A204.1 (cell line): ENCODE results near the gene TRPV4.

Experiments
- FAIRE-seq: peaks from 2 replicates; lab custom pipeline; 2012; peaks lifted over from hg19 to GRCh38; lab: Jason Lieb, UNC

Gene TRPV4

DNA sequence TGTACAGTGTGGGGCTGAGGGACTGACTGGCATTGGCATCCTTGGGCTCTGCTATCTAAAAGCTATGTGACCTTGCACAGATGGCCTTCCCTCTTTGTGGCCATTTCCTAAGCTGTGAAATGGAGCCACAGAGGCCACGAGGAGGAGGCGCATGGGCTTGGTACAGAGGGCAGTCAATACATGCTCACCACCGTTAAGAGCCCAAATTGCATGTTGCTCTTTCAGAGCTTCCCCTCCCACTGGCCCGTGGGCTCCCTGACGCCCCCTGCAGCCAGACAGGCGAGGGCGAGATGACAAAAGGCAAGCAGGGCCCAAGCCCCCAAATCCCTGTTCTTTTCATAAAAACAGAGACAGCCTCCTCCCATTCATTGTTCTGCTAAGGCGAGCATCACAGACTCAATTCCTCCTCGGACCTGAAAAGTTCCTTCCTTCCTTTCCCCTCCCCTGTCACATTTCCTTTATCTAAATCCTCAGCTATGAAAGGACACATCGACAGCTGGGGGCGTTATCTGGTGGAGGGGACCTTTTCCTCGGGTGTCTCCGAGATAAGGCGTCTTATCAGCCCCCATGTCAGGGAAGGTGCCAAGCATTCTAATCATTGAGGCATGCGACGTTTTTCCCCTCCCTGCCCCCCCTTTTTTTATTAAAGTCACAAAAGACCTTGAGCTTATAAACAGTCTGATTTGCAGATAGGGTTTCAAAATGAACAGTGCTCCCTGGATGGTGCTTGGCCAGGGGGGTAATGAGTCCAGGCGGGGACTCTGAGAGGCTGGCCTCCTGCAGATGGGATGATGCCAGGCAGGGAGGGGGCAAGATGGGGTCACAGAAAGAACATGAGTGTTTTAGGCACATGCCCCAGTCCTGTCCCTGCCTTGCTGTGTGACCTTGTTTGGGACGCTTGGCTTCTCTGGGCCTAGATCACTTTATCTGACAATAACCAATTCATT, 93.2 kb downstream of the TRPV4 start:
- FAIRE-seq, result no peak

DNA sequence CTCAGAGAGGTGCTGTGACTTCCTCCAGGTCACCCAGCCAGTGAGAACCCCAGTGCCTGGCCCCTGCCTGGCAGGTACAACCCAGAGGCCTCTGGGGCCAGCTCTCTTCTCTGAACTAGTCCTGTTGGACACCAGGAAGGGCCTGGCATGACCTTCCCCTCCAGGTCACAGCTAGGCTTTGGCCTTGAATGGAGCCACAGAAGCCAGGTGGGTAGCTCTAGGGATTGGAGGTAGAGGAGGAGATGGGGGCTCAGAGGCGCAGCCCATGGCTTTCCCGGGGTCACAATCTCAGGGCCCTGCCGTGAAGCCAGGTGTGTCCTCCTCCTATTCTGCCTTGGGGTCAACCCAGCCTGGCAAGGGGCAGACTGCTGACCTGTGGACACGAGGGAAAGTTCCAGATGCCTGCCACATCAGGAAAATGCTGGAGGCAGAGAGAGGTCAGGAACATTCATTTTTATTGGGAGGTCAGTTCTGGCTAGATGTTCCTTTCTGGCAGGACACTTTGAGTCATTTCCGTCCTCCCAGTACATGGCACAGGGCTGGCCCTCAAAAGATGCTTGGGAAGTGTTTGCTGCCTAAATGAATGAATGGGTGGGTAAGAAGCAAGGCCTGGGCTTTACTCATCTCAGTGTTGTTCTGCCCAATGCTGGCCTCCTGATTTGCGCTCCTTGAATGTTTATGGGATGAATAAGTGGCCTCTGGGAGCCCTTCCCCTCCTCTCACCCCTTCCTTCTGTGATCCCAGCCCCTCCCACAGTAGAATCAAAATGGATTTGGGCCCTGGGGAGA, 94.1 kb downstream of the TRPV4 start:
- FAIRE-seq, result no peak

DNA sequence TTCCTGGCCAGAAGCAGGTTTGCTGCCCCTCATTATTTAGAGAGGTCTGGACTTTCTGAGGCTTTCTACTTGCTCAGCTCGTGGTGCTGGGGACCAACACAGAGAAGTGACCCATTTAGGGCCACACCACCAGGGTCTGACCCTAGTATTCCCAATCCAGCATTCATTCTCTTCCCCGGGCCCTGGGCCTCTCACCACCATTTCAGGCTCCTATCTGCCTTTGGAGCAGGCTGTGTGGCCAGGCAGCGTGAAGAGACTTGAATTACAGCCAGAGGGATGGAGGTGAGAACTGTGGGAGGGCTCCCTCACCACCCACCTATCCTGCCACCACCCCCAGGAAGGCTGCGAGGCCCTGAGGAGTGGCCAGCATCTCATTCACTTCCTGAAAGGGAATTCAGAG, 95.0 kb downstream of the TRPV4 start:
- no peak for FAIRE-seq

DNA sequence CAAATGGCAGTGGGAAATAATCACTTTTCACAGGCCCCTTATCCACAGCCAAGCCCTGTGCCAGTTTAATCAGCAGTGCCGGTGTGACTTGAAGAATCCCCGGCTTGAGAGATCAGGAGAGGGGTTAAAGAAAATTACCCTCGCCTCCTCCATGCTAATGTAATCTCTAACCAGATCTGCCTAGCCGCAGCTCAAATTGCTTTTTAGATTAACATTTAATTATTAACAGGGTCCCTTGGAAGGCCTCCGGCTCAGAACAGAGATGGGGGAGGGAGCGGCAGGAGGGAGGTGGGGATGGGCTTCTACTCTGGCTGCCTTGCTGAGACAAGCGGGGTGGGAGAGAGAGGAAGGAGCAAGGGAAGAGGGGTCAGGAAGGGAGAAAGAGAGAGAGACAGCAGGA, 95.6 kb downstream of the TRPV4 start:
- no peak for FAIRE-seq

DNA sequence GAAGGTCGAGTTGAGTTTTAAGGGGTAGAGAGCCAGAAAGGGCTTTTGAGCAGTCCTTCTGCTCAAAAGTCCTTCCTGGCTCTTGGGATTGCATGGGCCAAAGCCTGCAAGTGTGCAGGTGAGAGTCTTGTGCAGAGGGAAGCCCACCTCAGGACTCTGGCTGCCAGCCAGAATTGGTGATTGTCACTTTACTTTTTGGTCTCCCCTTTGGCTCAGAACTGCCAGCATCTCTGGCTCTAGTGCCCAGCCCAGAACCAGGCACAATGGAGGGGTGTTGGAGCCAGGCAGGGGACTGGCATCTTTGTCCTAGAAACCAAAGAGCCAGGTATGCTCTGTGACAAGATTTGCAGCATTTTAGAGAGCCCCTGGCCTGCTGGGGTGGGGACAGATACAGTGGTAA, 96.1 kb downstream of the TRPV4 start:
- FAIRE-seq, result no peak

DNA sequence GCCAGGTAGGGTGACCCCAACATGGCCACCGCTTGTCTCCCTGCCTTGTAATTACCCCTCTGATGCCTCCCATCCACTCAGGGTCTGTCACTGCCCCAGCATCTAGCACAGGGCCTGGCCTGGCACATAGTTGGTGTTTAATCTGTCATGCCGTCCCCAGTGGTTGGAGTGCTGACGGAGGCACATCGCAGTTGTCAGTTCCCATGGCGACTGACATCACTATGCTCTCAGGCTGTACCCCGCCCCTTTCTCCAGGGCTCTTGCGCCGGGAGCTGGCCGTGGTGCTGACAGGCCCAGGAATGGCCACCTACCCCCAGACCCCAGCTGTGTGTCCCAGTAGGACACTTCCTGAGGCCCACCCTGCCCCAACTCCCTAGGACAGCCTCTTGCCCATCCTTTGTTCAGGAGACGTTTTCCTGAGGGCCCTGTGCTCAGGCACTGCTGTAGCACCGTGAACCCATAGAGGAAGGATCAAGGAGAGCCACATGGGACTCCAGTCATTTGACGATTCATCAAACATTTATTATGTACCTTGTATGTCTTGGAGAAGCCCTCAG, 96.6 kb downstream of the TRPV4 start:
- FAIRE-seq, result no peak

DNA sequence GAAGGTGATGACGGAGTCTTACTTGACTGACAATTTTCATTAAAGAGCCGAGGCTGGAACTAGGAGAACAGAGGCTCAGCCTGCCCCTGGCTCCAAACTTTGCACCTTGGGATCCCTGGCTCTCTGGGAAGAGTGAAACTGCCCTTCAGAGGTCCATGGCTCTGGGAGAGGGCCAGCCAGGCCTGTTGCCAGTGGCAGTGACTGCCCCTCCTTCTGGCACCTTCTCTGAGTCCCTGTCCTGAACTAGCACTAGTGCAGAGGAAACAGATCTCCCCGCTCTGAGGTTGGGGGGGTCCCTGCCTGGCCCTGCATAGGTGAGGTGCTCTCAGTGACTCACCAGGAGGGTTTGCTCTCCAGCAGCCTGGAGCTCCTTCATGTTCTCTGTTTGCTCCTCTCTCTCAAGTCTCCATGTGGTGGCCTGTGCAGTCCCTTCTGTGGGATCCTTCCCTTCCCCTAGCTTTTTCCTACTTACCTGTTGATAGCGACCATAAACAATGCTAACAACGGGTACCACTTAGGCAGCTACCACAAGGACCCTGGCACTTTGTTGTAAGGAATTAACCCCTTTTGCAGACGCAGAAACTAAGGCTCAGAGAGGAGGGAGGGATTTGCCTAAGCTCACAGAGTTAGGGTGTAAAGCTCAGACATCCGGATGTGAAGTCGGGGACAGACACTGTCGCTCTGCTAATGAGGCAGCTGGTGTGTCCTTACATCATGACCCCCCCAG, 97.2 kb downstream of the TRPV4 start:
- FAIRE-seq, result no peak

DNA sequence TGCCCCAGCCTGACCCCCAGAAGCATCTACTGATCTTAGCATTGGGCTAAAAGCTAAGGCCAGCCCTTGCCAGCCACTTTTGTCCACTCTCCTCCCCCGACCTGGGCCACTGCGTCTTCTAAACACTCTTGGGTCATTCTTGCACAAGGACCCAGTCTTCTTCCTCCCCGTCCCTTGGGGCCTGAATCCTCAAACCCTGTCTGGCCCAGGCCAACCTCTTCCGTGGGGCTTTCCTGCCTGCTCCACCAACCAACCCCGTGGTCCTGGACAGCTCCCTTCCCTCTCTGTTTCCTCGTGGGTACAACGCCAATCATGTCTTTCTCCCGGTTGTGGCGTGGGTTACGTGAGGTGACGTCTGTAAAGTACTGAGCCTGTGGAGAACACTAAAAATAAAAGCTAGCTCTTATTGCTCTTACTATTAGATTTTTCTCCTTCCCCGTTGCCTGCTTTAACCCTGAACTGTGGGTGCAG, 98.1 kb downstream of the TRPV4 start:
- no peak for FAIRE-seq

DNA sequence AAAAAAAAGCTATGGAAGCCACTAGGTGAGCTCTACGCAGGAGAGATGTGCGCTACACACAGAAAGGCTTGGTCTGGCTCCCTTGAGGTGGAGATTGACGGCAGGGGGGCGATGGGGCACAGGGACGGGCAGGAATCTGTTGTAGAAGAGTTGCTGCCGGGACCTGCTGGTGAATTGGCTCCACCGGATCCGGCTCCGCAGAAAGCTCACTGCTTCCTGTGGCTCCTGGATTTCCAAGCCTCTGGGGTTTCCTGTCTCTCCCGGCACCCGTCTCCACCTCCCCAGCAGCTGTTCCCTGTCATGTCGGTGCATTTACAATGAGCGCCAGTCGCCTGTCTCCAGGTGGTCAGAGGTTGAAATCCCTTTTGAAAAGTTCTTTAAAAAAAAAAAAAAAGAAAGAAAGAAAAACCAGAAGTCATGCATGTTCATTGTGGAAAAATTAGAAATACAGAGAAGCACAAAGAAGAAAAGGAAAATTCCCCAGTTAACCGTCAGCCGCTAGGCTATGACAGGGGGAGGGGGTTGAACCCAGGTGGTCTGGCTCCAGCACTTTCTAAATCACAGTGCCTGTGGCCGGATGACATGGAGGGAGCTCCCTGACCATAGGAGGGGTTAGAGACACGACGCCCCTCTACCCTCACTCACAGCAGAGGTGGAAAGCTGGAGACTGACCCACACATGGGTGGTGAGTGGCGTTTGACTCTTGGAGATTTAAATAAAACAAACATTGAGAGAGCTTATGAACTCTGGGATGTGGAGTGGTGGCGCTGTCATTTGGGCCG, 98.8 kb downstream of the TRPV4 start:
- no peak for FAIRE-seq
